Fibroblast of lung (primary cell): ENCODE data around the gene DDX28.

ENCODE experiments used
- EZH2 ChIP-seq: IDR thresholded peaks from 2 replicates; pipeline ENCODE4 v1.5.1; 2012; ENCODE audit warnings: low read length, control low read depth, mild to moderate bottlenecking; ENCODE audit errors: missing control alignments
- TF ChIP-seq, protein P1 (sequence below), 2 donors: IDR thresholded peaks in 1 of 2; conservative IDR thresholded peaks in 1 of 2; 1 replicate in 1 of 2; 2 replicates in 1 of 2; pipeline ENCODE4 v1.5.1; 2011 to 2012; ENCODE audit warnings: low read length in 2 of 2, control low read depth in 1 of 2, inconsistent platforms in 1 of 2, low read depth in 1 of 2, mild to moderate bottlenecking in 1 of 2

DNA sequence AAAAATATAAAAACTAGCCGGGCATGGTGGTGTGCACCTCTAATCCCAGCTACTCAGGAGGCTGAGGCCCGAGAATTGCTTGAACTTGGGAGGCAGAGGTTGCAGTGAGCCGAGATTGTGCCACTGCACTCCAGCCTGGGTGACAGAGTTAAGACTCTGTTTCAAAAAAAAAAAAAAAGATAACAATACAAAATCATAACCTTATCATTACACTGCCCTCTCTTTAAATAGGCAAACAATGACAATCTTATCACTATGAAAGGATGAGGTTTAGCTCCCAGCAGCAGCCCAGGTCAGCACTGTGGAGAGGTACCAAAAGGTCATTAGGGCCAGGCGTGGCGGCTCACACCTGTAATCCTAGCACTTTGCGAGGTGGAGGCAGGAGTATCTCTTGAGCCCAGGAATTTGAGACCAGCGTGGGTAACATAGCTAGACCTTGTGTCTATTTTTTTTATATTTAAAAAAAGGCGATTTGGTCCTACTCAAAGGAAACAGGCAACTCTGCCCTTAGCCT, 3.8 kb downstream of the DDX28 start:
- TF ChIP-seq, protein P1, sequence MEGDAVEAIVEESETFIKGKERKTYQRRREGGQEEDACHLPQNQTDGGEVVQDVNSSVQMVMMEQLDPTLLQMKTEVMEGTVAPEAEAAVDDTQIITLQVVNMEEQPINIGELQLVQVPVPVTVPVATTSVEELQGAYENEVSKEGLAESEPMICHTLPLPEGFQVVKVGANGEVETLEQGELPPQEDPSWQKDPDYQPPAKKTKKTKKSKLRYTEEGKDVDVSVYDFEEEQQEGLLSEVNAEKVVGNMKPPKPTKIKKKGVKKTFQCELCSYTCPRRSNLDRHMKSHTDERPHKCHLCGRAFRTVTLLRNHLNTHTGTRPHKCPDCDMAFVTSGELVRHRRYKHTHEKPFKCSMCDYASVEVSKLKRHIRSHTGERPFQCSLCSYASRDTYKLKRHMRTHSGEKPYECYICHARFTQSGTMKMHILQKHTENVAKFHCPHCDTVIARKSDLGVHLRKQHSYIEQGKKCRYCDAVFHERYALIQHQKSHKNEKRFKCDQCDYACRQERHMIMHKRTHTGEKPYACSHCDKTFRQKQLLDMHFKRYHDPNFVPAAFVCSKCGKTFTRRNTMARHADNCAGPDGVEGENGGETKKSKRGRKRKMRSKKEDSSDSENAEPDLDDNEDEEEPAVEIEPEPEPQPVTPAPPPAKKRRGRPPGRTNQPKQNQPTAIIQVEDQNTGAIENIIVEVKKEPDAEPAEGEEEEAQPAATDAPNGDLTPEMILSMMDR (conservative IDR thresholded peaks at IDR 0.05 in 1 of 2, IDR thresholded peaks at IDR 0.05 in 1 of 2; ENCODE audit: low read depth in 1 of 2, low read length in 2 of 2): no peak
- TF ChIP-seq EZH2: no peak
